ENCODE measurements around the gene KISS1R. TPM values are rescaled to one million over a fixed set of nuclear protein-coding genes. Genes with fewer than 3 reads are reported as not detected.
"Not testable (repeated sequence)": the region's sequence is repeated elsewhere in the genome, so short reads cannot be mapped to it uniquely, and the experiment has no call there.

KISS1R gene
- total RNA-seq, 2 experiments from 2014 or later = 1.5 to 1.6 TPM

DNA sequence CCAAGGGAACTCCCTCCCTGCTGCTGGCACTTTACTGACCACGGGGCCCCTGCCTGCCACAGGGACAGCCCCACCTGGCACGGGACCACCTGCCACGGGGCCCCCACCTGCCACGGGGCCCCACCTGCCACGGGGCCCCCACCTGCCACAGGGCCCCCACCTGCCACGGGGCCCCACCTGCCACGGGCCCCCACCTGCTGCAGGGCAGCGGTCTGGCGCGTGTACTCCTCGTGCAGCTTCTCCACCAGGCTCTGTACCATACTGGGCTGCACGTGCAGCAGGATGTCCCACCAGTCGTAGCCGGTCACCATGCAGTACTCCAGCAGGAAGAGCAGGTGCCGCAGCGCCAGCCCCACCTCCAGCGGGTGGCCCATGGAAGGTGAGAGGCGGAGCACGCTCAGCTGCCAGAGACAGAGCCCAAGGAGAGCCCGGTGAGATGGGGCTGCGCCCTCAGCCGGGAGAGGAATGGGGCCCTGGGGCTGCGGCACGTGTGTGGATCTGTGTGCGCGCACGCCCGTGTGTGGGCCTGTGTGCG, 40.3 kb upstream of the KISS1R start:
- ATAC-seq (ENCODE audit: poor library complexity) = no peak
- Histone ChIP-seq H3K27ac (ENCODE audit: low read depth in 1 of 2, low read length in 2 of 2) (no peak overlapping the region), H3K27me3 (ENCODE audit: control insufficient read depth in 1 of 2, insufficient read depth in 2 of 2, low read length in 2 of 2) (no peaks in the 10 kb centered on the region), H3K4me3 (ENCODE audit: low read length) (no peak overlapping the region), H3K36me3 (ENCODE audit: insufficient read depth, low read length) (peaks cover 25% of the 10 kb centered on the region), H3K9me3 (ENCODE audit: control insufficient read depth in 1 of 2, insufficient read depth in 1 of 2, low read length in 2 of 2) (no peaks in the 10 kb centered on the region), H3K4me1 (ENCODE audit: insufficient read depth, low read length) (peaks cover 15% of the 10 kb centered on the region)
- Mint-ChIP-seq H3K27me3 (no peaks in the 10 kb centered on the region), H3K4me3 (no peak overlapping the region), H3K36me3 (ENCODE audit: low read depth) (peaks cover 24% of the 10 kb centered on the region), H3K4me1 (ENCODE audit: low read depth) (peaks cover 14% of the 10 kb centered on the region), H3K27ac (no peak overlapping the region), H3K9me3 (no peaks in the 10 kb centered on the region)
- intact Hi-C loops (cut with DNase I, micrococcal nuclease) = no loop called here
- TF ChIP-seq, protein P1, sequence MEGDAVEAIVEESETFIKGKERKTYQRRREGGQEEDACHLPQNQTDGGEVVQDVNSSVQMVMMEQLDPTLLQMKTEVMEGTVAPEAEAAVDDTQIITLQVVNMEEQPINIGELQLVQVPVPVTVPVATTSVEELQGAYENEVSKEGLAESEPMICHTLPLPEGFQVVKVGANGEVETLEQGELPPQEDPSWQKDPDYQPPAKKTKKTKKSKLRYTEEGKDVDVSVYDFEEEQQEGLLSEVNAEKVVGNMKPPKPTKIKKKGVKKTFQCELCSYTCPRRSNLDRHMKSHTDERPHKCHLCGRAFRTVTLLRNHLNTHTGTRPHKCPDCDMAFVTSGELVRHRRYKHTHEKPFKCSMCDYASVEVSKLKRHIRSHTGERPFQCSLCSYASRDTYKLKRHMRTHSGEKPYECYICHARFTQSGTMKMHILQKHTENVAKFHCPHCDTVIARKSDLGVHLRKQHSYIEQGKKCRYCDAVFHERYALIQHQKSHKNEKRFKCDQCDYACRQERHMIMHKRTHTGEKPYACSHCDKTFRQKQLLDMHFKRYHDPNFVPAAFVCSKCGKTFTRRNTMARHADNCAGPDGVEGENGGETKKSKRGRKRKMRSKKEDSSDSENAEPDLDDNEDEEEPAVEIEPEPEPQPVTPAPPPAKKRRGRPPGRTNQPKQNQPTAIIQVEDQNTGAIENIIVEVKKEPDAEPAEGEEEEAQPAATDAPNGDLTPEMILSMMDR (IDR thresholded peaks at IDR 0.05) = no peak
- no peak for DNase-seq
- POLR2A ChIA-PET = interaction anchor here (2.8 kb wide), 1 partner anchor 16 kb away, joined by 8 read pairs; the partner anchor contains the start of genes MED16 and RNU6-9
- CTCF ChIA-PET = no interaction called here

DNA sequence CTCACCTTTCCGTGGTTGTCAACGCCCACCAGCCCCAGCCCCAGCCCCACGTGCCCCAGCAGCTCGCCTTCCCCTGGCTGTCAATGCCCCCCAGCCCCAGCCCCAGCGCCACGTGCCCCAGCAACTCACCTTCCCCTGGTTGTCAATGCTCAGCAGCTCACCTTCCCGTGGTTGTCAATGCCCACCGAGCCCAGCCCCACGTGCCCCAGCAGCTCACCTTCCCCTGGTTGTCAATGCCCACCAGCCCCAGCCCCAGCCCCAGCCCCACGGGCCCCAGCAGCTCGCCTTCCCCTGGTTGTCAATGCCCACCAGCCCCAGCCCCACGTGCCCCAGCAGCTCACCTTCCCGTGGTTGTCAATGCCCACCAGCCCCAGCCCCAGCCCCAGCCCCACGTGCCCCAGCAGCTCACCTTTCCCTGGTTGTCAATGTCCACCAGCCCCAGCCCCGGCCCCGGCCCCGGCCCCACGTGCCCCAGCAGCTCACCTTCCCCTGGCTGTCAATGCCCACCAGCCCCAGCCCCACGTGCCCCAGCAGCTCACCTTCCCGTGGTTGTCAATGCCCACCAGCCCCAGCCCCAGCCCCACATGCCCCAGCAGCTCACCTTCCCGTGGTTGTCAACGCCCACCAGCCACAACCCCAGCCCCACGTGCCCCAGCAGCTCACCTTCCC, 39.0 kb upstream of the KISS1R start:
- H3K27me3 Mint-ChIP-seq; H3K4me1 ChIP-seq (ENCODE audit: insufficient read depth, low read length); H3K27me3 ChIP-seq (ENCODE audit: control insufficient read depth in 1 of 2, insufficient read depth in 2 of 2, low read length in 2 of 2); intact Hi-C loops (cut with DNase I, micrococcal nuclease); H3K9me3 Mint-ChIP-seq; ATAC-seq (ENCODE audit: poor library complexity); H3K27ac ChIP-seq (ENCODE audit: low read depth in 1 of 2, low read length in 2 of 2); H3K4me3 ChIP-seq (ENCODE audit: low read length); H3K27ac Mint-ChIP-seq; H3K4me3 Mint-ChIP-seq; H3K9me3 ChIP-seq (ENCODE audit: control insufficient read depth in 1 of 2, insufficient read depth in 1 of 2, low read length in 2 of 2); H3K4me1 Mint-ChIP-seq (ENCODE audit: low read depth); DNase-seq: not testable (repeated sequence)
- POLR2A ChIA-PET = interaction anchor here (2.8 kb wide), 1 partner anchor 15 kb away, joined by 8 read pairs; the partner anchor contains the start of genes MED16 and RNU6-9
- H3K36me3 ChIP-seq (ENCODE audit: insufficient read depth, low read length) = peaks cover 35% of the 10 kb centered on the region
- peaks cover 29% of the 10 kb centered on the region for H3K36me3 Mint-ChIP-seq (ENCODE audit: low read depth)
- CTCF ChIA-PET = interaction anchor here (1.6 kb wide), 1 partner anchor 15 kb away, joined by 5 read pairs; no protein-coding TSS in a partner anchor

DNA sequence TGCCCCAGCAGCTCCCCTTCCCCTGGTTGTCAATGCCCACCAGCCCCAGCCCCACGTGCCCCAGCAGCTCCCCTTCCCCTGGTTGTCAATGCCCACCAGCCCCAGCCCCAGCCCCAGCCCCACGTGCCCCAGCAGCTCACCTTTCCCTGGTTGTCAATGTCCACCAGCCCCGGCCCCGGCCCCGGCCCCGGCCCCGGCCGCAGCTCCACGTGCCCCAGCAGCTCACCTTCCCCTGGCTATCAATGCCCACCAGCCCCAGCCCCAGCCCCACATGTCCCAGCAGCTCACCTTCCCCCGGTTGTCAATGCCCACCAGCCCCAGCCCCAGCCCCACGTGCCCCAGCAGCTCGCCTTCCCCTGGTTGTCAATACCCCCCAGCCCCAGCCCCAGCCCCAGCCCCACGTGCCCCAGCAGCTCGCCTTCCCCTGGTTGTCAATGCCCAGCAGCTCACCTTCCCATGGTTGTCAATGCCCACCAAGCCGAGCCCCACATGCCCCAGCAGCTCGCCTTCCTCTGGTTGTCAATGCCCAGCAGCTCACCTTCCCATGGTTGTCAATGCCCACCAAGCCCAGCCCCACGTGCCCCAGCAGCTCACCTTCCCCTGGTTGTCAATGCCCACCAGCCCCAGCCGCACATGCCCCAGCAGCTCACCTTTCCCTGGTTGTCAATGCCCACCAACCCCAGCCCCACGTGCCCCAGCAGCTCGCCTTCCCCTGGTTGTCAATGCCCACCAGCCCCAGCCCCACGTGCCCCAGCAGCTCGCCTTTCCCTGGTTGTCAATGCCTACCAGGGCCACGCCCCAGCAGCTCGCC, 38.2 kb upstream of the KISS1R start:
- H3K9me3 Mint-ChIP-seq; H3K27me3 Mint-ChIP-seq; DNase-seq; H3K4me1 Mint-ChIP-seq (ENCODE audit: low read depth); H3K27ac Mint-ChIP-seq; intact Hi-C loops (cut with DNase I, micrococcal nuclease); H3K9me3 ChIP-seq (ENCODE audit: control insufficient read depth in 1 of 2, insufficient read depth in 1 of 2, low read length in 2 of 2); ATAC-seq (ENCODE audit: poor library complexity); H3K27ac ChIP-seq (ENCODE audit: low read depth in 1 of 2, low read length in 2 of 2); H3K4me1 ChIP-seq (ENCODE audit: insufficient read depth, low read length); H3K4me3 Mint-ChIP-seq; H3K27me3 ChIP-seq (ENCODE audit: control insufficient read depth in 1 of 2, insufficient read depth in 2 of 2, low read length in 2 of 2); H3K4me3 ChIP-seq (ENCODE audit: low read length): not testable (repeated sequence)
- ChIA-PET POLR2A (interaction anchor here (0.8 to 2.8 kb wide), 2 partner anchors 14 to 16 kb away, joined by 3 to 8 read pairs; partner anchors contain the start of genes MED16 and RNU6-9), CTCF (interaction anchor here (0.8 to 1.6 kb wide), 2 partner anchors 15 to 42 kb away, joined by 4 to 5 read pairs; no protein-coding TSS in a partner anchor)
- H3K36me3 ChIP-seq (ENCODE audit: insufficient read depth, low read length) = peaks cover 41% of the 10 kb centered on the region
- H3K36me3 Mint-ChIP-seq (ENCODE audit: low read depth) = peaks cover 36% of the 10 kb centered on the region
